ENCODE data around the gene ATG2B.

ATG2B gene

DNA sequence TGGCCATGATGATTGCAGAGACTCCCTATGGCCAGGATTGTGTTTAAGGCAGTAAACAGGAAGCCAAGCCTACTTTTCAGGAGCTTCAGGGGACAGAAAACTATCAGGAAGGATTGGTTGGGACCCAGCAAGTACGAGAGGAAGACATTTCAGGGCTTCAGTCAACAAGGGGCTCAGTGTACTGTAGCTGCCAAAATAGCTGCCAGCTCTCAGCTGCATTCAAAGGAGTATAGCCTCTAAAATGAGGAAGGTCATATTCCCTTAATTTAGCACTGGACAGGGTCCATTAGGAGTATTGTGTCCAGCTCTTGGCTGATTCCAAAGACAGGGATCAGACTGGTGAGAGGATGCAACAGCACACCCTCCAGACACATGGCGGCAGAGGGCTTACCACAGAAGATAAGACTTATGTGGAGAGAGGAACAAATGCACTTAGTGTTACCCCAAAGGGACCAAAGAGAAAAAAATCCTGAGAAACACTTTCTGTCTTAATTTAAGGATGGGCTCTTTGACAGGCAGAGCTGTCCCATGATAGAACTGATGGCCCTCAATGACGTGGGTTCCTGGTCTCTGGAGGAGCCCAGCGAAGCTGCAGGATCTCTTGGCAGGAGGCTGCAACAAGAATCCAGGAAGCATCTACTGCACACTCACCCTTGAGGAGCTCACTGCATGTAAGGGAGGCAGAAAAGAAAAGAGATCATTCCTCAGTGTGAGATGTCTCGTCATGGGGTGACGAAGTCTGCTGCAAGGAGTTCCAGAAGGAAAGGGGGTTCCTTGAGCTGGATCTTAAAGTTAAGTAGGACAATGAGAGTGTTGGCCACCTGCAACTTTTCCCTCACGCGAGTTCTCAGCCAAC, 92.3 kb downstream of the ATG2B start:
- DNase-seq, result no peak

DNA sequence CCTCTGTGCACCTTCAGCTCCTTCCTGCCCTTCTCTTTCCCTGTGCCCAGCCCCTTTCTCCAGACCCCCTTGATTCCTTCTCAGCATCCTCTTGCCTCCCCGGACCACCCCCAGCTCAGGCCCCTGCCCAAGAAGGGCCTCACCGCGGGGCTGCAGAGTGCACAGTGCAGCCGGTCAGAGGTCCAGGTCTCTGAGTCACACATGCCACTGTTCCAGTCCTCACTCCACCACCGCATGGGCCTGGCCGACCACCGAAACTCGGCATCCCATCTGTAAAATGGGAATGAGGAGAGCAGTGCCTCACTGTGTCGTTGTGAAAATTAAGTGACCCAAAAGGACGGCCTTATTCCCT, 93.8 kb downstream of the ATG2B start:
- DNase-seq, result no peak

DNA sequence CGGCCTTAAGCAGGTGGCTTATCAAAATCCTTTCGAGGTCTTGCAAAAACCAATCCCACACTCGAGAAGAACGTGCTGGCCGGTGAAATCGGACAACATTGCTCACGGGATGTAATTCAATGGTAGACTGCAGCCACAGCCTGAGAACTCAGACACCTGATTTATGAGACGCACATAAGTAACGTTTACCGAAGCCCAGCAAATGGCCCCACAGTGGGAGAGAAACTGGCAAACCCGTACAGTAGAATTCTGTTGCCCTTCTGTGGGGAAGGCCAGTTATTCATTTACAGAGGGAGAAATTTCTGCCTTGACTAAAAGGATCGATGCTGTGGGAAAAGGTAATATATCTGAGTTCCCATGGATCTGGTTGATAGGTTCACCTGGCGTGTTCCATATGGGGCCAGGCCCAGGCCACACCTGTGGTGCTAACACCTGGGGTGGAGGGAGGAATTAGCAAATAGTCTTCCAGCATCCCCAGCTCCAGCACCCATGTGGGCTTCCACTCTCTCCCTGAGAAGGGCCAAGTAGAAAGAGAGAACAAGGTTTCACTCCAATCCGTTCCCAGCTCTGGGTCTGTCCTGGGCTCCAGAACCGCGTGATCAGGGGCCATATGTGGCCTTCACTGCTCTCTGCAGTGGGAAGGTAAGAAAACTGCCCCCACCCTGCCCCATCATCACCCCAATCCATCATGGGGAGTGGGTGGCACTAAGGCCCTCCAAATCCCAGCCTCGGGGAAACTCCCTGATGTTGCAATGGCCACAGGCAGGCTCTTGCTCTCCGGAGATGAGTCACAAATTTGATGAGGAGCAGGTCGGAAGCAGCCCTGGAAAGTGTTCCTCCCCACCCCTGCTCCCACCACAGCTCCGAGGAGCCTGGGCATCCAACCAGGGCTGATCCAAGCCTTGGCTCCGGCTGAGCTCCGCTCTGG, 94.4 kb downstream of the ATG2B start:
- DNase-seq, result no peak

DNA sequence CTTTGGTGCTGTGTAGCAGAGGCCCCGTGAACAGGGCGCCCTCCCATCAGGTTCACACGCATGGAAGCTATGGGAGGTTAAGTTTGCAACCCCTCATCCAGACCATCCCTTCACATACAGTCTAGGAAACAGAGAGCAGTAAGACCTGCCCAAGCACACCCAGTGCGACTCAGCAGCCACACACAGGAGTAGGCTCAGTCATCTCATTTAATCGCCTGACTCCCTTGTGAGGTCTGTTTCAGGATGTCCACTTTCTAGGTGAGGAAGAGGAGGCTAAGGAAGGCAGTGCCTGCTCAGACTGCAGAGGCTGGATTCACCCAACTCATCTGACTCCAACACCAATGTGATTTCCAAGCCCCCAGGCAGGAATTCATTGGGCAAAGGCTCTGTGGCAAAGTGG, 95.2 kb downstream of the ATG2B start:
- DNase-seq, result no peak

DNA sequence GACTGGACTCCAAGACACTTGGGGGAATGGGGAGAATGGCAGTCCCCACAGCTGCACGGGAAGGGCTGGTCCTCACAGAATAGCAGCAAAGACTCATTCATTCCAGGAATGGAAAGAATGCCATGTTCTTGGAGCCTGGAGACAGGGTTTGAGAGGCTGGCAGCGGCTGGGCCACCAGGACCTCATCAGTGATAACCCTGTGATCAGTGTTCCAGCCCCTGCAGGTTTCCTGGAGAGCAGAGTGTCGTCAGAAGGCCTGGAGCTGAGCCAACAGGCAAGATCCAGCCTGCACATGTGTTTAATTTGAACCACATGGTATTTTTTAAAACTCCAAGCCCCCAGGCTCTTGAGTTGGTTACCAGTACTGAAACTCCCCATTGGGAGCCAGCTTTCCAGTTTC, 95.8 kb downstream of the ATG2B start:
- peak in 1 of 2 experiments; percentile 37 for DNase-seq

DNA sequence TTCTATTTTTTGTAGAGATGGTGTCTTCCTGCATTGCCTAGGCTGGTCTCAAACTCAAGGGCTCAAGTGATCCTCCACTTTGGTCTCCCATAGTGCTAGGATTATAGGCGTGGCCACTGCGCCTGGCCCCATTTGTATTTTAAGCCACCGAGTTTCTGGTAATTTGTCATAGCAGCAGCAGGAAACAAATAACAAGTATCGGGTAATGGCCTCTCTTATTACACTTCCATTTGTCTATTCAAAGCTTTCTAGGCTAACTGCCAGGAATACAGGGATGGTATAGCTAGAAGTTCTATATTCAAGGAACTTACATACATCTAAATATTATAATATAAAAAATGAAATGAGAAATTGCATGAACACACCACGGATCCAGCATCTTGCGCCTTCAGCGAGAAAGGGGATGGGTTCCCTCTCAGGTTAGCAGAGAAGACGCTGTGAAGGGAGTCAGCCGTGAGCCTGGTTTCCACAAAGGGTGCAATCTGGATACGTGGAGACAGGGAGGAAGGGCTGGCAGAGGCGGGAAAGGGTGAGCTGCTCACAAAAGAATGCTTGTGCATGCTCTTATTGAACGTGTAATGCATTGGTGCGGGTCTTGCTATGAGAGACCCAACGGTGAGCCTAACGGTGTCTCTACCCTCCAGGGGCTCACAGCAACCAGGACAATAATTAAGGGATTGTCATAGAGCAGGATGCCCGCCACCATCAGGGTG, 97.6 kb downstream of the ATG2B start:
- peak; percentile 17 to 62 for DNase-seq

DNA sequence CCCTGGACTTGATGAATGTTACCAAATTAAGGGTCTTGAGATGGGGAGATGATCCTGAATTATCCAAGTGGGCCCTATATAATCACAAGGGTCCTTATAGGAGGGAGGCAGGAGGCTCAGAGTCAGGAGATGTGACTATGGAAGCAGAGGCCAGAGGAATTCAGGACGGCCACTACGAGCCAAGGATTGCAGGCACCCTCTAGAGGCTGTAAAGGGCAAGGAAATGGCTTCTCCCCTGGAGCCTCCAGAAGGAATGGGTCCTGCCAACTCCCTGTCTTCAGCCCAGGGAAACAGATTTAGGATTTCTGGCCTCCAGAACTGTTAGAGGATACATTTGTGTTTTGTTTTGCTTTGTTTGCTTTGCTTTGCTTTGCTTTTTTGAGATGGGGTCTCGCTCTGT, 98.3 kb downstream of the ATG2B start:
- no peak for DNase-seq

DNA sequence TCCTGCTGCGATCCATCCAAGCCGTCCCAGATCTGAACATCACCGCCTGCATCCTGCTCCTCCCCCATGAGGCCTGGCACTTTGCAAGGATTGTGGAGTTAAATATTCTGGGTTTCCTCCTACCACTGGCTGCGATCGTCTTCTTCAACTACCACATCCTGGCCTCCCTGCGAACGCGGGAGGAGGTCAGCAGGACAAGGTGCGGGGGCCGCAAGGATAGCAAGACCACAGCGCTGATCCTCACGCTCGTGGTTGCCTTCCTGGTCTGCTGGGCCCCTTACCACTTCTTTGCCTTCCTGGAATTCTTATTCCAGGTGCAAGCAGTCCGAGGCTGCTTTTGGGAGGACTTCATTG, 99.0 kb downstream of the ATG2B start:
- no peak for DNase-seq

DNA sequence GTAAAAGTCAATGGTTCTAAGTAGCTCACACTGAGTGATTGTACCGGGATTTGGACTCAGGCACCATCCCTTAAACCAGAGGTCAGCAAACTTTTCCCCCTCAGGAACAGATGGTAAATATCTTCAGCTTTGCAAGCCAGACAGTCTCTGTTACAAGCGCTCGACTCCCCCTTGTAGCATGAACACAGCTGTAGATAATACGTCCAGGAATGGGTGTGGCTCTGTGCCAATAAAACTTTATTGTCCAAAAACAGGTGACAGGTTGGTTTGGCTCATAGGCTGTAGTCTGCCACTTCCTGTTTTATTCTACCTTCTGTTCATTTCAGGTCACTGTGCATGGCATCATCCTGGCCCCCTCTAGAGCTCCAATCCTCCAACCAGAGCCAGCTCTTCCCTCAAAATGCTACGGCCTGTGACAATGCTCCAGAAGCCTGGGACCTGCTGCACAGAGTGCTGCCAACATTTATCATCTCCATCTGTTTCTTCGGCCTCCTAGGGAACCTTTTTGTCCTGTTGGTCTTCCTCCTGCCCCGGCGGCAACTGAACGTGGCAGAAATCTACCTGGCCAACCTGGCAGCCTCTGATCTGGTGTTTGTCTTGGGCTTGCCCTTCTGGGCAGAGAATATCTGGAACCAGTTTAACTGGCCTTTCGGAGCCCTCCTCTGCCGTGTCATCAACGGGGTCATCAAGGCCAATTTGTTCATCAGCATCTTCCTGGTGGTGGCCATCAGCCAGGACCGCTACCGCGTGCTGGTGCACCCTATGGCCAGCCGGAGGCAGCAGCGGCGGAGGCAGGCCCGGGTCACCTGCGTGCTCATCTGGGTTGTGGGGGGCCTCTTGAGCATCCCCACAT, 99.6 kb downstream of the ATG2B start:
- DNase-seq, result no peak

DNA sequence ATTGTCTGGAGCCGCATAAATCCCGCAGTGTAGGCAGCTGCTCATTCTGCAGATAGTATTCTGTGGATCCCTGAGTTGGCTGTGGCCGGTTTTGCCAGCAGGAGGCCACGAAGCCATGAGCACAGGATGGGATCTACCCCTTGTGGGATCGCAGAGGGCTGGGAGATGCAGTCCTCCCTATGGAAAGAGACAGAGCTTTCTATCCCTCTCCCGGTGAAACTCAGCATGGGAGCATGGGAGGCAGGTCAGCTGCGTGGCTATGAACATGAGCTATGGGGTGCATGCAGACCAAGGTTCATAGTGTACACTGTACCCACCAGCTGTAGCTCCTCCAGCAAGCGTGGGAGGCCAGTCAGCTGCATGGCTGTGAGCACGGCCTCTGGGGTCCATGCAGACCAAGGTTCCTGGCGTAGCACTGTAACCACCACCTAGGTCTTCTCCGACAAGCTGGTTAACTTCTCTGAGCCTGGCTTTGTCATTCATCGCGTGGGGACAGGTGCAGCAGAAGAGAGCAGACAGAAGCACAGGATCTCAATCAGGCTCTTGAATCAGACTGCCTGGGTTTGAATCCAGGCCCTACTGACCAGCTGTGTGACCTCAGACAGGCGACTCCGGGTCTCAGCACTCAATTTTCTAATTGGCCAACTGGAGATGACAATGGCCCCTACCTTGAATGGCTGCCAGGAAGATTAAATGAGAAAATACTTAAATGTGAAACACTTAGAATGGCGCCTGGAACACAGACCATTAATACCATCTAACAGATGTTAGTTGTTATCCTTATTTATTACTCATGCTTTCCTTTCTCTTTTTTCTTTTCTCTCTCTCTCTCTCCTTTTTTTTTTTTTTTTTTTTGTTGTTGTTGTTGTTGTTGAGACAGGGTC, 101.1 kb downstream of the ATG2B start:
- DNase-seq, result no peak

DNA sequence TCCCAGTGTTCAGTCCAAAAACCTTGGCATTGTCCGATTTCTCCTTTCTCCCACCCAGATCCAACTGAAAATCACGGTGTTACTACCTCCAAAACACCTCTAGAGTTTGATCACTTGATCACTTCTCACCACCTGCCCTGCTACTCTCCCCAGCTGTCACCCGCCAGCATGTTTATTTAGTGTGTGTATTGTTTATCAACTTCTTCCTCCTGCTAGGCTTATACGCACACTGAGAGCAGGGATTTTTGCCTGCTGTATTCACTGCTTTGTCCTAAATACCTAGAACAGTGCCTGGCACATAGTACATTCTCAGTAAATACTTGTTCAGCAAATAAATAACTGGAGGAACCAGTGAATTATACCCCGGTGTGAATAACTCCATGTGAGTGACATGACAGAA, 102.1 kb downstream of the ATG2B start:
- peak in 1 of 2 experiments; percentile 15 for DNase-seq

DNA sequence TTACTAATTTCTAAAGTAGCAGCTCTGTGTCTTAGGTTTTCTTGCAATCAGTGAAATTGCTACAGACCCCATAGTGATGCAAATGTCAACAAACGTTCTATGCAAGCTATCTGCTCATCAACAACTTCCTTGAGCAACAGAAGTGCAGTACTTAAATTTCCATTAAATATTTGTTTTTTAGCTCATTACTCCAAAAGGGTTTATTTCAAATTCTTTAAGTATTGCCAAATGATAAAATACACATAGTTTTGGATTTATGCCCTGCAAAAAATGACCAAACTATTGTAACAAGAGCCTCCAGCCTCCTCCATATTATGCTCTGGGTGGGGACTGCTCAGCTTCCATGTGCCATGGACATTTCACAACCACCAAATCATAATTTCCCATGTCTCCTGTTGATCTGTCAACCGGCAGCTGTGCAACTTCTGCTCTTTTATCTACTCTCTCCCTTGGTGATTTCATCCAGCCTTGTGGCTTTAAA, 102.8 kb downstream of the ATG2B start:
- no peak for DNase-seq

DNA sequence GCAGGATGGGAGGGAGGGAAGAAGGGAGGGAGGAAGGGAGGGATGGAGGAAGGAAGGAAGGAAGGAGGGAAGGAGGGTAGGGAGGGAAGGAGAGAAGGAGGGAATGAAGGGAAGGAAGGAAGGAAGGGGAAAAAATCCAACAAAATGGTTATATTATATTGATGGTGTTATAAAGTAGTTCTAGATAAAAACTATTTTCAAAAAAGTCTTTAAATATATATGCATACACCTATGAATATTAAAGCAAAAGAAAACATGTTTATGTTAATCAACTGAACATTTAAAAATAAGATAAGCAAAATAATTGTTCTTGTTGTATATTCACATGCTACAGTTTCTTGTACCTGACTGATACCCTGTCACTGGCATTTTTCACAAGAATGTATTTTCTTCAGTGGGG, 105.2 kb downstream of the ATG2B start:
- DNase-seq, result no peak

DNA sequence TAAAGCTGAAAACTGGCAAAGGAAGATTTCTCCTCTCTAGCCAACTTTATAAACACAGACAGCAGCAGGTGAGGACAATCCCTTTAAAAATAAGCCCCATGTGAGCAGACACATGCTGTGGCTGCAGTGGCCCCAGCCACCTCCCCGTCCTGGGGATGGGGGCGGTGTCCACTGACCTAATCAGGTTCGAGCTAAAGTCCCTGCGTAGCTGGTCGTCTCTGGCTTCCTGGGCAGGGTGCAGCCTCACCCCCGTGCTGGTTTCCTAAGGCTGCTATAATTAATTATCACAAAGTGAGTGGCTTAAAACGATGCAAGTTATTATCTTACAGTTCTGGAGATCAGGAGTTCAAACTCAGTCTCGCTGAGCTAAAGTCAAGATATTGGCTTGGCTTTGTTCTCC, 106.1 kb downstream of the ATG2B start:
- no peak for DNase-seq

DNA sequence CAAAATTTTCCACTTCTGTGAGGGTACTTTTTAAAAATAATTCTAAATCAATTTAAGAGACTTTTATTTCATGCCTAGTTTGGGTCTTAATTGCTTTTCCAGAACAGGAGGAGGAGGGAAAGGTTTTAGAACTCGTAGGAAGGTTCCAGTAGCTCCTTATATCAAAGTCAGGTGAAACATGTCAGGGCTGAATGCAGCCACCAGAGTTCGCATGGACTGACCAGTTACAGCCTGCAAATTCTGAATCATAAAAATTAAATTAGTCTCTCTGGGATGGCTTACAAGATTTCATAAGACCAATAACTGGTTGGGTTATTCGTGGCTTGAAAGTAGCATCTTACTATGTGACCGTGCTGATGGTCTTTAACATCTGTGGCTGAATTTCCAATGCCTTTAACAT, 106.7 kb downstream of the ATG2B start:
- no peak for DNase-seq

DNA sequence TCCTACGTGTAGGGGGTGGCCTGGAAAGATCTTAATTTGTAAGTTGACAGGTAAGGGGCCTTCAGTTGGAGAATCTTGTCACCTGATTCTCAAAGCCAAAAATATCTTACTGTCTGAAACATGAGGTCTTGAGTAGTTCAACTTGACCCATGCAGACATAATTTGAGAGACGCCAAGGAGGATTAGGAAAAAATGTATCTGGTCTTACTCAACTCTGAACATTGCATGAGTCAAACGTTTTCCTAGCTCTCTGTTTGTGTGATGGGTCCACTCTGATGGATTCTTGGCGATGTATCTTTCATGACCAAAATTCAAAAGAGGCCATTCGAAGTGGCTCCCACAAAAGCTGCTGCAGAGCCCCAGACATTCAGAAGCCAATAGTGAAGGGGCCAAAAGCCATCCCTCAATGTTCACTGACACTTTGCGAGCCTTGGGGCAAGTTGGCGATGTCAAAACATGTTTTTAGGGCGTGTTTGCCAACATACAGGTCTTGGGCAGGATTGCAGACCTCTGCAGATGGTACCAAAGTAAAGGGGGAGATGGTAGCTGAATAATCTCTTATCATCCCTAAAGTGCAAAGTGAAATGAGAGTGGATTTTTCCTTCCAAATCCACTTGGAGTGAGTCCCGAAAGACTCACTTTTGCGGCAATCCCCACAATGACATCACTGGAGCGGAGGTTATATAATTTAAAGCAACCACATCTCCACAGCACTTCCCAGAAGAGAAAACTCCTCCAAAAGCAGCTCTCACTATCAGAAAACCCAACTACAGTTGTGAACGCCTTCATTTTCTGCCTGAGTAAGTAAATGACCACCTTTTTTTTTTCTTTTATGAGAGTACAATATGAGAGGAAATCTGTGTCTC, 107.4 kb downstream of the ATG2B start, which contains the start of gene BDKRB1:
BDKRB1 (plus strand) TSS at position 710 of the 866 bp plus-strand sequence. CDS start 7,473 bp downstream, outside the sequence.
- no peak for DNase-seq

DNA sequence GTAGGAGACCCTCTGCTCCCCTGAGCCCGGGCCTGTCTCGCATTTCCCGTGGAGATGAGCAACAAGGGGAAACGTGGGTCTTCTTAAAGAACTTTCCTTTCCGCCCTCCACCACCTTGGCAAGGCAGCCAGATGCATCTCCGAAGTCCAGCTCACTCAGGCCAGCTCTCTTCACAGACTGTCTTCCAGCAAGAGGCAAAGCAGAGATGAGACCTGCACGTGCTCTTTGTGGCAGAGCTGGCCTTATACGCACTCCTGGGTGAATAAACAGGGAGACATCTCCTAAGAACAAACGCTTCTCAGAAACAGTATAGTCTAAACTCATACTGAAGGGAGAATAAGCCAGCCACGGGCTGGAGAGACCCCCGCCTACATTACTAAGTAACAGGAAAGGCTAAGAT, 108.5 kb downstream of the ATG2B start:
- DNase-seq, result no peak

DNA sequence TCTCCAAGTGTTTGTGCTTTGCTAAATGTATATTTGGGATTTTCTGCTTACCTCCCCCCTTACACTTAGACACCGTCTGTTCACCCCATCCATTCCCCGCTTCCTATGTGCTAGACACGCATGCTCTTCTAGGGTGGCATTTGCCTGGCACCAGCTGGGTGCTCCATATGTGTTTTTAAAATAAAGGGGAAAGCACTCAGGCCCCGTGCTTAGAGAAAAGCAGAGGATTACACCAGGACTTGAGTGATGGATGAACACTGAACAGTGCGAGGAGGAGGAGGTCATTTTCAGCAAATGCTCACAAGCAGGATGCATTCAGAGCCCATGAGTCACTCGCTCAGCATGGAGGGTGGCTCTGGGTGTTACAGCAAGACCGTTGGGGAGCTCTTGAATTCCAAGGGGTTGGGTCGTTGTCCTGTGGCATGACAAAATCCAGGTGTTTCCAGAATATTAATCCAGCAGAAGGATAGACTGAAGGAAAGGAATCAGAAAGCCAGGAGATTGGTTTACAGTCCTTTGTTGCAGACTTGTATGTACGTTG, 110.1 kb downstream of the ATG2B start:
- DNase-seq, result no peak

DNA sequence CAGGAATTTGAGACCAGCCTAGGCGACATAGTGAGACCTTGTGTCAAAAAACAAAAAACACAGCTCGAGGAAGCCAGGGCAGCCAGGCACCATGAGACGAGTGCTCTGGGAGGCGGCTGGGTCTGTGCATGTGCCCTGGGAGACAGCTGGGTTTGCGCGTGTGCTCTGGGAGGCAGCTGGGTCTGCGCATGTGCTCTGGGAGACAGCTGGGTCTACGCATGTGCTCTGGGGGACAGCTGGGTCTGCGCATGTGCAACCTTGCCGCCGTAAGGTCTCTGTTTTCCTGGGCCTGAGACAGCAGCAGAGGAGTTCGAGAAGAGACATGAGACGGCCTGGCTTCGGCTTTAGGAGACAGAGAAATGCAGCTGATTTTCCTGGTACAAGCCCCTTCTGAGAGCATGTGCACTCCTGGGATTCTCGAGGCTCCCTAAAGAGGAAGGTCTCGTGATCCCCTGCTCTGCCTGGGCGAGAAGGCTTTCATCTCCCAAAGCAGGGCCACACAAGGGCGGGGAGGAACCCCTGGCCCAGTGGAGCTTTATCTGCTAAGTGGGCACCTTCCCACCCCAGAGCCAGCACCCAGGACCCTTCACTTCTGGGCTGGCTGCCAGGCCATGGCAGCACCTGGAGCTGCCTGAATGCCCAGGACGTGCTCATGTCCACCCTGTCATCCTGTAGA, 110.7 kb downstream of the ATG2B start:
- no peak for DNase-seq

Measured in NCI-H2081 (cell line).